Activated CD4-positive, alpha-beta memory T cell treated with anti-CD3 and anti-CD28 coated beads, Interleukin-2, amount 10 ng/mL, durations not matched to agents 7 days and 5 days (primary cell): ENCODE measurements around the gene KCNAB1. TPM values are rescaled to one million over a fixed set of nuclear protein-coding genes. Genes with fewer than 3 reads are reported as not detected.

Experiments used
- CTCF ChIA-PET: fragments of 350-600 bp; sonication (Branson Sonifier 250); formaldehyde crosslinking; loops from one replicate; lab custom pipeline; 2021; ENCODE audit warnings: antibody characterized with exemption, inconsistent platforms; lab: Charles Lee
- POLR2A ChIA-PET: fragments of 350-600 bp; sonication (Branson Sonifier 250); formaldehyde crosslinking; loops from one replicate; lab custom pipeline; 2021; ENCODE audit warnings: antibody characterized with exemption; lab: Charles Lee
- DNase-seq: peaks from one replicate; pipeline ENCODE4 v3.0.0-alpha.2; 2020
- H3K27ac Mint-ChIP-seq: one replicate; pipeline ENCODE4 v1.8.0; 2021; ENCODE audit warnings: mild to moderate bottlenecking, mixed read lengths
- H3K27me3 Mint-ChIP-seq: one replicate; pipeline ENCODE4 v1.8.0; 2021; ENCODE audit warnings: mixed read lengths
- H3K36me3 Mint-ChIP-seq: one replicate; pipeline ENCODE4 v1.8.0; 2021; ENCODE audit warnings: low read depth, mixed read lengths
- H3K4me1 Mint-ChIP-seq: one replicate; pipeline ENCODE4 v1.8.0; 2021; ENCODE audit warnings: mixed read lengths
- H3K4me3 Mint-ChIP-seq: one replicate; pipeline ENCODE4 v1.8.0; 2021; ENCODE audit warnings: mild to moderate bottlenecking, mixed read lengths
- H3K9me3 Mint-ChIP-seq: one replicate; pipeline ENCODE4 v1.8.0; 2021; ENCODE audit warnings: mixed read lengths
- total RNA-seq, 2 experiments: library from RNA; stranded (reverse); gene quantifications; one replicate each; pipeline ENCODE4 v1.2.3, GENCODE V29; 2021

The KCNAB1 gene
- total RNA-seq, 2 experiments from 2014 or later = not detected

DNA sequence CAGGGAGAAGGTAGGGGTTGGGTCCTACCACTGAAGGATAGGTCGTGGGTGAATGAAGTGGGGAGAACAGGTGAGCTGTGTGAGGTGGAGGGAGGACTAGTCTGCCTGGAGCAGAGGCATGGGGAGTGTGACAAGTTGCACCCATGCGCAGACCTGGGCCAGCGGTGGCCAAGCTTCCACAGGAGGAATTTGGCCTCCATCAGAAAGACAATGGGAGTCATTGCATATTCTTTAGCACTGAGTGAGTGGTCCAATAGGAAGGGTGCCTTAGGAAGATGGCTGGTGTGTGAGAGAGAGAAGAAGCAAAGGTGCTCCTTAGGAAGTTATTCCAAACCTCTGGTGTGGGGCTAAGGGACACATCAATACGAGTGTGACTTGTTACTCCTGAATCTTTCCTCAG lies 191.1 kb downstream of the KCNAB1 start:
- no peak overlapping the region for H3K4me3 Mint-ChIP-seq
- no peaks in the 10 kb centered on the region for H3K9me3 Mint-ChIP-seq
- H3K27ac Mint-ChIP-seq = no peak overlapping the region
- CTCF ChIA-PET = no interaction called here
- no peaks in the 10 kb centered on the region for H3K4me1 Mint-ChIP-seq
- DNase-seq = no peak
- POLR2A ChIA-PET = no interaction called here
- peaks cover 9% of the 10 kb centered on the region for H3K27me3 Mint-ChIP-seq
- no peaks in the 10 kb centered on the region for H3K36me3 Mint-ChIP-seq

DNA sequence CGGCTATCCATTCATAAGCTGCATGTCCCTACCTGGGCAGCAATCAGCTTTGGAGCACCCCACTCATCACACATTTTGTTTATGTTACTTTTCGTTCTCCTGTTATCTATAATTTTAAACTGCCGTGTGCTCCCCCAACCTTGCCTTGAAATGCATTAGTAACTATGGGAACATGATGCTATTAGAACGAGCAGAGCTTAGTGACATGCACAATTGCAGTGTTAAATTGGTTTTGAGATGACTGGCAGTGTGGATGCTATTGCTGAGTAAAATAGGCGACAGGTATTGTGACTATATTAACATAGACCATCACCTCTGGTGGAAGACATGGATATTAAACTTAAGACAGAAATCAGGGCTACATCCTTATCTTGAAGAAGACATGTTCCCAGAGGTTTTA lies 191.6 kb downstream of the KCNAB1 start:
- no peak overlapping the region for H3K4me3 Mint-ChIP-seq
- no peak overlapping the region for H3K27ac Mint-ChIP-seq
- ChIA-PET CTCF (no interaction called here), POLR2A (no interaction called here)
- no peak for DNase-seq
- H3K9me3 Mint-ChIP-seq = no peaks in the 10 kb centered on the region
- no peaks in the 10 kb centered on the region for H3K36me3 Mint-ChIP-seq
- peaks cover 11% of the 10 kb centered on the region for H3K27me3 Mint-ChIP-seq
- no peaks in the 10 kb centered on the region for H3K4me1 Mint-ChIP-seq

DNA sequence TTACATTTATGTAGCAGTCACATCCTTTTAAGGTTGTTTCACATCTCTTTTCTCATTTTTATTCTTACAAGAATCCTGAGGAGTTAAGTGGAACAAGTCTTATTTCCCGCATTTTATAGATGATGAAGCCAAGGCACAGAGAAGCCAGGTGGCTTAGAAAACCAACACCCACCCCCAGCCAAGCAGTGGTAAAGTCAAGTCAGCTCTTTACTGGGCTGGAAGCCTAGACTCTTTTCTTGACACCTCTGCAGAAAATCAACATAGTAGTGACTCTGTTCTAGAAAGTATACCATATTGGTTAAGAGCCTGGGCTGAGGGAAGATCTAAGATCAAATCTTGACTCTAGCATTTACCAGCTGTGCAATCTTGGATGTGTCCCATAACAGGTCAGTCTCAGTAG lies 195.7 kb downstream of the KCNAB1 start:
- ChIA-PET POLR2A (no interaction called here), CTCF (no interaction called here)
- Mint-ChIP-seq H3K27ac (no peak overlapping the region), H3K36me3 (no peaks in the 10 kb centered on the region), H3K9me3 (no peaks in the 10 kb centered on the region), H3K4me3 (no peak overlapping the region), H3K27me3 (peaks cover 7% of the 10 kb centered on the region), H3K4me1 (no peaks in the 10 kb centered on the region)
- DNase-seq = no peak

DNA sequence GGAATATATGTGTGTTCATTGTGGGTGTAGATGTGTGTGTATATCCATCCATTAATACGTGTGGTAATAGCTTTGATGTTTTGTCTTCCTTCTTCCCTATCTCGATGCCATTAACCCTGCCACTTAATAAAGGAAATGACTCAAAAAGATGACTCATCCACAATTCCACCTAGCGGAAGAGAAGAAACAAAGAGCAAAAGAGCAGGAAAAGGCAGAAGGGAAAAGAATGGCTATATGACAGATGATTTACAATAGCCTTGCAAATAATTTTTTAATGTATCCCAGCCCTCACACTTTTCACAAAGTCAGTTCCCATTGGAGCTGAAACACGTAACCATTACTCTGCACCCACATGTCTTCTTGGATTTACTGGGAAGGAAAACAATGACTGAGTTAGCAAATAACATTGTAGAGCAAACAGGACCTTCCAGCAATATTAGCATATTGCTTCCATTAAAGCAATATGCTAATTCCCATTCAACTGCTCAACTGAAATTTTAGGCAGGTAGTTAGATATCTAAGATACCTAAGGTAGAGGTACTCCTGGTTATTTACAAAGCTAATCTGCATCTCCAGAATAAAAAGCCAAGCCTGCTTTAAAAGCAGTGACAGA lies 197.2 kb downstream of the KCNAB1 start:
- no peaks in the 10 kb centered on the region for H3K36me3 Mint-ChIP-seq
- POLR2A ChIA-PET = no interaction called here
- no peak overlapping the region for H3K4me3 Mint-ChIP-seq
- peaks cover 11% of the 10 kb centered on the region for H3K27me3 Mint-ChIP-seq
- CTCF ChIA-PET = no interaction called here
- H3K9me3 Mint-ChIP-seq = no peaks in the 10 kb centered on the region
- H3K27ac Mint-ChIP-seq = no peak overlapping the region
- H3K4me1 Mint-ChIP-seq = no peaks in the 10 kb centered on the region
- DNase-seq = no peak

DNA sequence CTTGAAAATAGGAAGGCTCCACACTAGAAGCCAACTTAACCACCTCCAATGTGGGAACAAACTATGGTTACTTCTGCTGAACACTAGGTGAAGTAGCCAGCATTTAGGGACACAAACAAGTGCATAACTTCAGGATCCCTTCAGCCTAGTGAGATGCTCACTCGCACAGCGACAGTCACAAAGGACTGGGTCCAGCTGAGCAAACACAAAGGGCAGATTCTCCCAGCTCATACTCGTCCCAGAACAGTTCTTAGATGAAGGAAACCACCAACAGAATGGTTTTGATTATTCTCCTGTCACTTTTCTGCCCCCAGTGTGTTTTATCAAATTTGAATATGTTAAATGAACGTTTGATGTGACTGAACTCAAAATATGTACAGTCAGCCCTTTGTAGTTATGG lies 201.6 kb downstream of the KCNAB1 start:
- H3K9me3 Mint-ChIP-seq = no peaks in the 10 kb centered on the region
- no peak overlapping the region for H3K4me3 Mint-ChIP-seq
- H3K27me3 Mint-ChIP-seq = peaks cover 15% of the 10 kb centered on the region
- ChIA-PET CTCF (no interaction called here), POLR2A (no interaction called here)
- no peak overlapping the region for H3K27ac Mint-ChIP-seq
- no peak for DNase-seq
- H3K36me3 Mint-ChIP-seq = no peaks in the 10 kb centered on the region
- no peaks in the 10 kb centered on the region for H3K4me1 Mint-ChIP-seq

DNA sequence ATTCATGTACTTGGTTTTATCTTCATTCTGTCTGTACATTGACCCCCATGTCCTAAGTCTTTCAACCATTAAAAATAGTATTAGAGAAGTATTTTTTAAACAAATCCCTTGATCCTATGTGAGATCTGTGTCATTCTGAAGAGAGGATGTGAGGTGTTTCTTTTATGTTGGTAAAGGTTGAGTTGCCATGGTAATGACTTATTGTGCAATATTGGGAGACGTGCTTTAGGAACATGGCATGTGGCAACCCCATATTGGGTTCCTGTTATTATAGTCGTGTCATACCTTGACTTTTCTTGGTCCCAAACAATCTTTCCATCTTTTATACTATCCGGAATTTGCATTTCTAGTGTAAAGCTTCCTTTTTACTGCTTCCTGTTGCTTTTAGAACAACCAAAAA lies 203.1 kb downstream of the KCNAB1 start:
- Mint-ChIP-seq H3K4me3 (no peak overlapping the region), H3K27ac (no peak overlapping the region), H3K9me3 (no peaks in the 10 kb centered on the region), H3K36me3 (no peaks in the 10 kb centered on the region), H3K4me1 (no peaks in the 10 kb centered on the region), H3K27me3 (peaks cover 17% of the 10 kb centered on the region)
- CTCF ChIA-PET = no interaction called here
- POLR2A ChIA-PET = no interaction called here
- DNase-seq = no peak

DNA sequence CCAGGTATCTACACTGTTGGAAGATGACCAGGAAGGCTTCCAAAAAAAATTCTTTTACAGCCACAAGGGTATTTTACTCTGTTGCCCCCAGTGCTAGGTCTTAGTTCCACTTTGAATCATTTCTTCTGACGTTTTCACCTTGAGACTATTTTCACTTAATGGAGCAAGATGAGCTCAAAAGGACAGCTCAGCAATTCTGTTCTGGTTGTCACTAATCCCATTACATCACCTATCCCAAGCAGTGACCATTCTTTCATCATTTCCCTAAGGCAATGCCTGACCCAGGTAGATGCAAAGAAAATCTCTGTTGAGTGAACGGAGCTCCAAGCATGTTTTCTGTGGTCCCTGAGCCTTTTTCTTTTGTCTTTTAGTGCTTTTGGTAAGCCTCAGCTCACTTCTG lies 210.0 kb downstream of the KCNAB1 start:
- ChIA-PET CTCF (no interaction called here), POLR2A (no interaction called here)
- no peak for DNase-seq
- Mint-ChIP-seq H3K4me1 (no peaks in the 10 kb centered on the region), H3K27me3 (peaks cover 37% of the 10 kb centered on the region), H3K4me3 (no peak overlapping the region), H3K27ac (no peak overlapping the region), H3K9me3 (no peaks in the 10 kb centered on the region), H3K36me3 (no peaks in the 10 kb centered on the region)

DNA sequence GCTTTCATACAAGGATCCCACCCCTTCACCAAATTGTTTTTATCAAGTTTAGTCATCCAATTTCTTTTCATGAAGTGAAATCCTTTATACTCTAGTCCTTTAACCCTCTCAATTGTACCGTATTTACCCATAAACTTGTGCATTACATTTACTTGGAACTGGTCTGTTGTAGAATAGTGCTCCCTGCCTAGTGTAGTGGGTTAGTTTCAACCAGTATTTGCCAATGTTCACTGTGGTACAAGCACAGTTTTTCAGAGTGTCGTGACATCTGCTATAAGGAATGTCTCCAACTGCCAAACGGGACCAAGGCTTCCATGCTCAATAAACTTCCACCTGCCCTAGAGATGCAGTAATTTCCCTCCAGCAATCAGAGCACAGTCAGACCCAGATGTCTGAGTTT lies 211.9 kb downstream of the KCNAB1 start:
- Mint-ChIP-seq H3K4me3 (no peak overlapping the region), H3K27ac (no peak overlapping the region), H3K27me3 (peaks cover 37% of the 10 kb centered on the region), H3K4me1 (no peaks in the 10 kb centered on the region), H3K36me3 (no peaks in the 10 kb centered on the region), H3K9me3 (no peaks in the 10 kb centered on the region)
- ChIA-PET CTCF (no interaction called here), POLR2A (no interaction called here)
- no peak for DNase-seq

DNA sequence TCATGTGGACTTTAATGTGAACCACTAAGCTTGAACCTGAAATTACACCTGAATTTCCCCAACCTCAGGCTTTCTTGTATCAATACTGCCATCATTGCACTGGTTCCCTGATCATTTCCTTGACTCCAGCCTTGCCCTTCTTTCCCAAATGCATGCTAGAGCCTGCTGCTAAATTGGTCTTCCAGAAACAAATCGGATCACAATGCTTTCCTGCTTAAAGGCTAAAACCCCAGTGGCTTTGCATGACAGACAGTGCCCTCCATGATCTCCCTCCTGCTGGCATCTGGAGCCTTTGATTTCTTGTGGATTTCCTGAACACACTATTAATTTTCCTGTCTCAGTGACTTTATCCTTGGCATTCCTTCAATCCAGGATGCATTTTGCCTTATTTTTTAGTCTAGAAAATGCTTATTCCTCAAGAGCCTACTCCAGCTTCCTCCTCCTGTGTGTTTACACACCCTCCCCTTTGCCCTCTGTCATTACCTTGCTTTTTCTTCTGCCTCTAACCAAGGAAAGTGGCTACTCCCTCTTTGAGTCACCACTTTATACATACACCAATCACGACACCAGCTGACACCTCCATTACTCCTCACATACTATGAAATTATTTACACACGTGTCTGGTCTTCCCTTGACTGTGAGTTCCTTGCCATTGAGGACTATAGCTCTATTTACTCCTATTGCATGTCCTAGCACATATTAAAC lies 214.6 kb downstream of the KCNAB1 start:
- H3K27me3 Mint-ChIP-seq = peaks cover 32% of the 10 kb centered on the region
- no peak for DNase-seq
- H3K4me1 Mint-ChIP-seq = no peaks in the 10 kb centered on the region
- ChIA-PET CTCF (no interaction called here), POLR2A (no interaction called here)
- no peak overlapping the region for H3K4me3 Mint-ChIP-seq
- no peak overlapping the region for H3K27ac Mint-ChIP-seq
- no peaks in the 10 kb centered on the region for H3K9me3 Mint-ChIP-seq
- H3K36me3 Mint-ChIP-seq = no peaks in the 10 kb centered on the region

DNA sequence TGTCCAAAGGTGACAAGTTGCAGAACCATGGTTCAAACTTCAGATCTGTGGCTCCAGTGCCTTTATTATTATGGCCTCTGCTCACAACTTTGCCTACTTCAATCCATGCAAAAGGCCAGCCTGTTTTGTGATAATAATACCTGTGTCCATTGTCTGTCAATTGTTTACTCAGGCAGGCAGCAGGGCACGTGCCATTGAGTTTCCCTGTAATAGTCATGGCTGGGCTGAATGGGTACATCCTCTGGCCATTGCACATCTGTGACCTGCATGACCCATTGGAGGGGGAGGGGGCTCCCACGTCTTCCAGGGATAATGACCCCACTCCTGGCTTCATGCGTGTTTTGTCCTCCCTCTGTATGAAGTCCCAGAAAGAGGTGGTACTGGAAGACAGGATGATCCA lies 219.1 kb downstream of the KCNAB1 start:
- no peaks in the 10 kb centered on the region for H3K9me3 Mint-ChIP-seq
- no peak overlapping the region for H3K4me3 Mint-ChIP-seq
- H3K4me1 Mint-ChIP-seq = no peaks in the 10 kb centered on the region
- CTCF ChIA-PET = no interaction called here
- DNase-seq = no peak
- no peaks in the 10 kb centered on the region for H3K36me3 Mint-ChIP-seq
- POLR2A ChIA-PET = no interaction called here
- no peak overlapping the region for H3K27ac Mint-ChIP-seq
- peaks cover 29% of the 10 kb centered on the region for H3K27me3 Mint-ChIP-seq

DNA sequence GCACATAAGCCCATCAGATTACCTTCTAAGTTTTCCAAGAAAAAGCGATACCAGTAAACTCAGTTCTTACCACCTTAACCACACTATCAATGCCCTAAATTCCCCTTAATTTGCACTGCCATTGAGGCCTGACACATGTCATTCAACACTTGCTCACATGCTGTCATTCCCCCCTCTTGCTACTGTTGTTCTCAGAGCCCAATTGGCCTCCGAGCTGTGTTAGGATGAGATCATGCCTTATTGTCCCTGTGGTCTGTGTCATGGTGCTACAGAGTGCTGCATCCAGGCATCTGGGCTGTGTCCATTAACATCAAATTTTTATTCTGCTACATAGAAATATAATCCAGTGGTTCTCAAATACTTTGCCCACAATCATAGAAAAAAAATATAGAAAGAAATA lies 221.0 kb downstream of the KCNAB1 start:
- CTCF ChIA-PET = no interaction called here
- Mint-ChIP-seq H3K9me3 (no peaks in the 10 kb centered on the region), H3K36me3 (no peaks in the 10 kb centered on the region), H3K27ac (no peak overlapping the region), H3K27me3 (peaks cover 29% of the 10 kb centered on the region), H3K4me1 (no peaks in the 10 kb centered on the region), H3K4me3 (no peak overlapping the region)
- POLR2A ChIA-PET = no interaction called here
- no peak for DNase-seq

DNA sequence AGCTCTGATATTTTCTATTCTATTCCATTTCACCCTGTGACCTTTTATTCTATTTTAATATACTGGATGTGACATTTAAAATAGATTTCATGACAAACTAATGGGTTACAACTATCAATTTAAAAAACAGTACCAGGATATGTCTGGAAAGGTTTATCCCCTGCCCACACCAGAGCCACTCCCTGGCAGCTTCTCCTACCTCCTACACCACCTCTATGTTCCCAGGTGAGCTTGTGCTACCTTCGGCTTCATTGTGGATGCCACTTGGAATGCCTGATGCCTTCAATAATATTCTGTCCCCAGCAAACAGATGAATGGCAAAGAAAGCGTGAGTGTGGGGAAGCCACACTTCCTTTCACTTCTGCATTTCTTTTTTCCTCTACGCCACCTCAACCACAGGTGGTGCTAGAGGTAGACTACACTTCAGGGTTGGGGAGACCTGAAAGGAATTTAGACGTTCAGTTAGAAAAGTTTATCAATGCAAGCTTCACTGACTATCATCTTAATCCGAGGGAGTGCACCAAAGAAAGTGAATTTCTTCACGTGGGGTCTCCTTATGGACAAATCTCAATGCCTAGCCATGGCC lies 221.5 kb downstream of the KCNAB1 start:
- Mint-ChIP-seq H3K4me1 (no peaks in the 10 kb centered on the region), H3K9me3 (no peaks in the 10 kb centered on the region), H3K27me3 (peaks cover 24% of the 10 kb centered on the region), H3K36me3 (no peaks in the 10 kb centered on the region), H3K27ac (no peak overlapping the region), H3K4me3 (no peak overlapping the region)
- POLR2A ChIA-PET = no interaction called here
- CTCF ChIA-PET = no interaction called here
- DNase-seq = no peak

DNA sequence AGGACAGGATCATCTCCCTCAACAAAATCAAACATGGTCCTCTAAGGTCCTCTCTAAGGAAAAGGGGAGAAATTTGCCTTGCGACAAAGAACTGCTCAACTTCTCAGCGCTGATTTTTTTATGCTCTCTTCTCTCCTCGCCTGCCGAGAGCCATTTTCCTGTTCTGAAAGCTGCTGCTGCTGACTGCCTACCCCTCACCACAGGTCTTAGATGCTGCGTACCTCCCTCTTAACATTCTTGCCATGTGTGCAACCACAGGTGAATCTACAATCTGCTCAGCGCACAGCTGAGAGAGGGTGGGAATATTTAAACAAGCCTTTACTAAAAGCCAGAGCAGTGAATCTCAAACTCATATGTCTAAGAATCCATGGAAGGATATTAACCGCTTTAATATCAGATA lies 223.8 kb downstream of the KCNAB1 start:
- H3K27me3 Mint-ChIP-seq = peaks cover 20% of the 10 kb centered on the region
- no peaks in the 10 kb centered on the region for H3K36me3 Mint-ChIP-seq
- no peaks in the 10 kb centered on the region for H3K9me3 Mint-ChIP-seq
- no peak for DNase-seq
- H3K4me3 Mint-ChIP-seq = no peak overlapping the region
- ChIA-PET CTCF (no interaction called here), POLR2A (no interaction called here)
- H3K27ac Mint-ChIP-seq = no peak overlapping the region
- no peaks in the 10 kb centered on the region for H3K4me1 Mint-ChIP-seq

DNA sequence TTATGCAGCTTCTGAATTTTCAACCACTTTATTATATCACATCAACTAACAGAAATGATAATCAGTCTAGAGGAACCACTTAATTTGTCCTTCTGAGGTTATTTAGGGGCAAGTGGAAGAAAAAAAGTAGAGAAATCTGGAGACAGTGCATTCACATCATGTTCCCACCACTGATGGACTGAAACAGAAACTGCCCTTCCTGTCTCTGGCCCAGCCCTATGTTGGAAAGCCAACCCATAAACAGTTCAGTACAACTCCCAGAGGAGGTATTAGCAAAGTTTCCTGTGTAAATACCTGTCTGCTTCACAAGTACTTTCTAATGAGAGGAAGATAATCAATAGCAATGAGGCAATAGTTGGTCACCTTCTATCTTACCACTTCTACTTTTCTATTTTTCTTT lies 228.7 kb downstream of the KCNAB1 start:
- no peak overlapping the region for H3K4me3 Mint-ChIP-seq
- H3K9me3 Mint-ChIP-seq = no peaks in the 10 kb centered on the region
- no peak for DNase-seq
- no peak overlapping the region for H3K27ac Mint-ChIP-seq
- peaks cover 2% of the 10 kb centered on the region for H3K4me1 Mint-ChIP-seq
- no peaks in the 10 kb centered on the region for H3K36me3 Mint-ChIP-seq
- peaks cover 14% of the 10 kb centered on the region for H3K27me3 Mint-ChIP-seq
- CTCF ChIA-PET = no interaction called here
- POLR2A ChIA-PET = no interaction called here
